GM10847 (cell line): ENCODE data around the gene PPP3CA.

Experiments used
- POLR2A ChIP-seq: IDR thresholded peaks from 2 replicates; pipeline ENCODE4 v1.6.1; 2011; ENCODE audit not compliant: insufficient read length; ENCODE audit errors: extremely low read depth

The PPP3CA gene

GRCh38 chr4:101222156-101222845 is 125.0 kb downstream of the PPP3CA start:
- TF ChIP-seq POLR2A = no peak

GRCh38 chr4:101221294-101221693 is 126.0 kb downstream of the PPP3CA start:
- no peak for TF ChIP-seq POLR2A

- TF ChIP-seq POLR2A = no peak
These were observed 128.4 kb downstream of the PPP3CA start for GRCh38 chr4:101218894-101219293.

GRCh38 chr4:101218346-101218745 is 129.0 kb downstream of the PPP3CA start:
- no peak for TF ChIP-seq POLR2A

GRCh38 chr4:101217353-101218031 is 129.8 kb downstream of the PPP3CA start:
- TF ChIP-seq POLR2A = no peak

GRCh38 chr4:101211146-101211553 is 136.2 kb downstream of the PPP3CA start:
- no peak for TF ChIP-seq POLR2A

GRCh38 chr4:101210331-101210730 is 137.0 kb downstream of the PPP3CA start:
- TF ChIP-seq POLR2A = no peak

GRCh38 chr4:101208171-101208570 is 139.2 kb downstream of the PPP3CA start:
- TF ChIP-seq POLR2A = no peak

- TF ChIP-seq POLR2A = no peak
These were observed 141.4 kb downstream of the PPP3CA start for GRCh38 chr4:101205916-101206315.

GRCh38 chr4:101201421-101201820 is 145.9 kb downstream of the PPP3CA start:
- TF ChIP-seq POLR2A = no peak

- no peak for TF ChIP-seq POLR2A
These were observed 146.8 kb downstream of the PPP3CA start for GRCh38 chr4:101200561-101200960.

- no peak for TF ChIP-seq POLR2A
These were observed 147.6 kb downstream of the PPP3CA start for GRCh38 chr4:101199507-101200285.

GRCh38 chr4:101198682-101199339 is 148.5 kb downstream of the PPP3CA start:
- no peak for TF ChIP-seq POLR2A

- TF ChIP-seq POLR2A = no peak
These were observed 150.0 kb downstream of the PPP3CA start for GRCh38 chr4:101197350-101197749.

- TF ChIP-seq POLR2A = no peak
These were observed 155.1 kb downstream of the PPP3CA start for GRCh38 chr4:101192244-101192643.

GRCh38 chr4:101191302-101192098 is 155.8 kb downstream of the PPP3CA start:
- TF ChIP-seq POLR2A = no peak
